ENCODE data around the gene RELN. TPM values are rescaled to one million over a fixed set of nuclear protein-coding genes. Genes with fewer than 3 reads are reported as not detected.
A peak's percentile ranks its signal among the peaks of the same experiment; 100 is the strongest.

RELN gene
- polyA plus RNA-seq, 1 donor (not counting 4 experiments of a cell fraction or from before 2014, with no cell fraction given) = not detected

GRCh38 chr7:103636153-103636552 is 353.3 kb downstream of the RELN start:
- Histone ChIP-seq H3K27me3 (ENCODE audit: control insufficient read depth, extremely low read depth, insufficient read depth, low read length) (no peaks in the 10 kb centered on the region), H3K4me1 (ENCODE audit: control insufficient read depth, extremely low read depth, insufficient read depth, low read length) (peaks cover 27% of the 10 kb centered on the region), H2AFZ (ENCODE audit: control insufficient read depth, low read length) (no peak overlapping the region), H3K9ac (ENCODE audit: control insufficient read depth, extremely low read depth, insufficient read depth, low read length) (no peak overlapping the region), H3K27ac (ENCODE audit: control insufficient read depth, insufficient read depth, low read length) (no peak overlapping the region), H3K9me3 (ENCODE audit: control insufficient read depth, low read depth, low read length) (no peaks in the 10 kb centered on the region), H3K79me2 (ENCODE audit: control insufficient read depth, insufficient read depth, low read length) (no peaks in the 10 kb centered on the region), H3K9me1 (ENCODE audit: control insufficient read depth, extremely low read depth, insufficient read depth, low read length) (no peaks in the 10 kb centered on the region), H3K4me3 (ENCODE audit: control insufficient read depth in 2 of 3, extremely low read depth in 1 of 3, insufficient read depth in 2 of 3, low read depth in 1 of 3, low read length in 3 of 3) (no peak overlapping the region), H3K4me2 (ENCODE audit: control insufficient read depth, extremely low read depth, insufficient read depth, low read depth, low read length) (no peak overlapping the region), H3K36me3 (ENCODE audit: control insufficient read depth in 2 of 2, extremely low read depth in 1 of 2, insufficient read depth in 2 of 2, low read length in 2 of 2) (no peaks in the 10 kb centered on the region), H4K20me1 (ENCODE audit: control insufficient read depth, extremely low read depth, insufficient read depth, low read length) (no peaks in the 10 kb centered on the region)
- dilution Hi-C loops (cut with MboI; ENCODE audit: extremely low pct_ligation_motif_present, low sequenced_read_pairs) = no loop called here
- no peak for TF ChIP-seq EZH2 (IDR thresholded peaks at IDR 0.05; ENCODE audit: low read length)
- TF ChIP-seq CTCF (optimal IDR thresholded peaks at IDR 0.05 in 1 of 3, IDR thresholded peaks at IDR 0.05 in 1 of 3, conservative IDR thresholded peaks at IDR 0.05 in 1 of 3; ENCODE audit: extremely low read depth in 1 of 3, insufficient read depth in 2 of 3, low read length in 3 of 3) = no peak
- FAIRE-seq (peak; percentile 17), DNase-seq (ENCODE audit: low read depth, low spot score) (no peak)

GRCh38 chr7:103632972-103633371 is 356.5 kb downstream of the RELN start:
- Histone ChIP-seq H4K20me1 (ENCODE audit: control insufficient read depth, extremely low read depth, insufficient read depth, low read length) (no peaks in the 10 kb centered on the region), H3K9me3 (ENCODE audit: control insufficient read depth, low read depth, low read length) (no peaks in the 10 kb centered on the region), H3K27me3 (ENCODE audit: control insufficient read depth, extremely low read depth, insufficient read depth, low read length) (no peaks in the 10 kb centered on the region), H3K9me1 (ENCODE audit: control insufficient read depth, extremely low read depth, insufficient read depth, low read length) (no peaks in the 10 kb centered on the region), H3K4me1 (ENCODE audit: control insufficient read depth, extremely low read depth, insufficient read depth, low read length) (peaks cover 25% of the 10 kb centered on the region), H3K4me2 (ENCODE audit: control insufficient read depth, extremely low read depth, insufficient read depth, low read depth, low read length) (peak overlapping the region; percentile 22), H3K79me2 (ENCODE audit: control insufficient read depth, insufficient read depth, low read length) (no peaks in the 10 kb centered on the region), H3K27ac (ENCODE audit: control insufficient read depth, insufficient read depth, low read length) (no peak overlapping the region), H3K36me3 (ENCODE audit: control insufficient read depth in 2 of 2, extremely low read depth in 1 of 2, insufficient read depth in 2 of 2, low read length in 2 of 2) (no peaks in the 10 kb centered on the region), H3K4me3 (ENCODE audit: control insufficient read depth in 2 of 3, extremely low read depth in 1 of 3, insufficient read depth in 2 of 3, low read depth in 1 of 3, low read length in 3 of 3) (peak overlapping the region in 1 of 3 experiments; percentile 18), H2AFZ (ENCODE audit: control insufficient read depth, low read length) (no peak overlapping the region), H3K9ac (ENCODE audit: control insufficient read depth, extremely low read depth, insufficient read depth, low read length) (no peak overlapping the region)
- no peak for FAIRE-seq
- no peak for TF ChIP-seq EZH2 (IDR thresholded peaks at IDR 0.05; ENCODE audit: low read length)
- no peak for TF ChIP-seq CTCF (optimal IDR thresholded peaks at IDR 0.05 in 1 of 3, IDR thresholded peaks at IDR 0.05 in 1 of 3, conservative IDR thresholded peaks at IDR 0.05 in 1 of 3; ENCODE audit: extremely low read depth in 1 of 3, insufficient read depth in 2 of 3, low read length in 3 of 3)
- DNase-seq (ENCODE audit: low read depth, low spot score) = peak; percentile 13
- dilution Hi-C loops (cut with MboI; ENCODE audit: extremely low pct_ligation_motif_present, low sequenced_read_pairs) = no loop called here

All from keratinocyte (primary cell).